ENCODE results near the gene ATF7IP2.
"Not testable (repeated sequence)": the region's sequence is repeated elsewhere in the genome, so short reads cannot be mapped to it uniquely, and the experiment has no call there.

ATF7IP2 gene

GRCh38 chr16:10385725-10386516 lies at the start of gene ATF7IP2:
Gene ATF7IP2, plus strand, starts transcription at chr16:10386061. Its CDS starts 44,560 bp downstream, at chr16:10430621.
- DNase-seq (ENCODE audit: low read depth in 2 of 2): peak; percentile 83 to 85

GRCh38 chr16:10338426-10338825 lies 47.4 kb upstream of the ATF7IP2 start:
- no peak for DNase-seq (ENCODE audit: low read depth in 2 of 2)

- no peak for DNase-seq (ENCODE audit: low read depth in 2 of 2)
These were observed 45.8 kb upstream of the ATF7IP2 start for GRCh38 chr16:10339777-10340732.

GRCh38 chr16:10343124-10343760 lies 42.6 kb upstream of the ATF7IP2 start:
- no peak for DNase-seq (ENCODE audit: low read depth in 2 of 2)

GRCh38 chr16:10344699-10345098 lies 41.2 kb upstream of the ATF7IP2 start:
- DNase-seq (ENCODE audit: low read depth in 2 of 2): not testable (repeated sequence)

- no peak for DNase-seq (ENCODE audit: low read depth in 2 of 2)
These were observed 40.2 kb upstream of the ATF7IP2 start for GRCh38 chr16:10345629-10346028.

GRCh38 chr16:10349851-10350250 lies 36.0 kb upstream of the ATF7IP2 start:
- no peak for DNase-seq (ENCODE audit: low read depth in 2 of 2)

GRCh38 chr16:10352262-10352661 lies 33.6 kb upstream of the ATF7IP2 start:
- DNase-seq (ENCODE audit: low read depth in 2 of 2): no peak

- DNase-seq (ENCODE audit: low read depth in 2 of 2): no peak
These were observed 30.3 kb upstream of the ATF7IP2 start for GRCh38 chr16:10355589-10355988.

- DNase-seq (ENCODE audit: low read depth in 2 of 2): no peak
These were observed 28.7 kb upstream of the ATF7IP2 start for GRCh38 chr16:10356870-10357842.

GRCh38 chr16:10361747-10362076 lies 24.1 kb upstream of the ATF7IP2 start:
- not testable (repeated sequence) for DNase-seq (ENCODE audit: low read depth in 2 of 2)

- DNase-seq (ENCODE audit: low read depth in 2 of 2): no peak
These were observed 23.6 kb upstream of the ATF7IP2 start for GRCh38 chr16:10362077-10362863.

GRCh38 chr16:10362864-10363197 lies 23.0 kb upstream of the ATF7IP2 start:
- not testable (repeated sequence) for DNase-seq (ENCODE audit: low read depth in 2 of 2)

- not testable (repeated sequence) for DNase-seq (ENCODE audit: low read depth in 2 of 2)
These were observed 19.2 kb upstream of the ATF7IP2 start for GRCh38 chr16:10366619-10367018.

GRCh38 chr16:10367616-10368188 lies 18.2 kb upstream of the ATF7IP2 start:
- no peak for DNase-seq (ENCODE audit: low read depth in 2 of 2)

- no peak for DNase-seq (ENCODE audit: low read depth in 2 of 2)
These were observed 16.8 kb upstream of the ATF7IP2 start for GRCh38 chr16:10368969-10369551.

- no peak for DNase-seq (ENCODE audit: low read depth in 2 of 2)
These were observed 15.7 kb upstream of the ATF7IP2 start for GRCh38 chr16:10370096-10370726.

GRCh38 chr16:10371592-10371991 lies 14.3 kb upstream of the ATF7IP2 start:
- DNase-seq (ENCODE audit: low read depth in 2 of 2): no peak

GRCh38 chr16:10373556-10373955 lies 12.3 kb upstream of the ATF7IP2 start:
- no peak for DNase-seq (ENCODE audit: low read depth in 2 of 2)

All from stimulated activated CD4-positive, alpha-beta T cell treated with anti-CD3 and anti-CD28 coated beads, Interleukin-1b, Interleukin-23, amount 100 ng/mL, for 4 hours (primary cell).